Natural killer cell treated with Interleukin-12 subunit alpha and Interleukin-12 subunit beta and Interleukin-15 and Interleukin-18, amount 100 ng/mL, for 72 hours (primary cell): ENCODE data around the gene DTX1. TPM values are rescaled to one million over a fixed set of nuclear protein-coding genes. Genes with fewer than 3 reads are reported as not detected.
A peak's percentile ranks its signal among the peaks of the same experiment; 100 is the strongest.

ENCODE experiments used
- ATAC-seq, 2 donors: fragments of 150-1000 bp; cut with Tn5 transposase in 1 of 2; sonication (Bioruptor Pico), chemical (Tn5 transposase) in 1 of 2; 2 replicates each; pipeline ENCODE4 v1.10.0; 2021
- DNase-seq: peaks from one replicate; pipeline ENCODE4 v3.0.0; 2022; ENCODE audit warnings: low spot score
- H3K27ac Mint-ChIP-seq, 2 donors: 1 replicate in 1 of 2; 2 replicates in 1 of 2; pipeline ENCODE4 v1.8.0; 2022; ENCODE audit warnings: mixed read lengths in 2 of 2, mild to moderate bottlenecking in 1 of 2, moderate library complexity in 1 of 2
- H3K27me3 Mint-ChIP-seq, 2 donors: 1 replicate in 1 of 2; 2 replicates in 1 of 2; pipeline ENCODE4 v1.8.0; 2022; ENCODE audit warnings: mixed read lengths in 2 of 2
- H3K36me3 Mint-ChIP-seq: one replicate; pipeline ENCODE4 v1.8.0; 2022; ENCODE audit warnings: mixed read lengths
- H3K4me1 Mint-ChIP-seq, 2 donors: 1 replicate in 1 of 2; 2 replicates in 1 of 2; pipeline ENCODE4 v1.8.0; 2022; ENCODE audit warnings: low read depth in 2 of 2, mixed read lengths in 2 of 2, mild to moderate bottlenecking in 1 of 2
- H3K4me3 Mint-ChIP-seq: one replicate; pipeline ENCODE4 v1.8.0; 2022; ENCODE audit warnings: mixed read lengths
- H3K9me3 Mint-ChIP-seq: 2 replicates; pipeline ENCODE4 v1.8.0; 2022; ENCODE audit warnings: mixed read lengths
- total RNA-seq, 2 donors: library from RNA; stranded (reverse); gene quantifications; one replicate each; pipeline ENCODE4 v1.2.3, GENCODE V29; 2022

DTX1 gene
- total RNA-seq: 1 to 10 TPM in 1 of 2 donors, not detected in 1; 1.2 TPM

- peaks cover 0 to 8% of the 10 kb centered on the region in 2 donors for H3K27me3 Mint-ChIP-seq
- no peaks in the 10 kb centered on the region for H3K9me3 Mint-ChIP-seq
- H3K4me3 Mint-ChIP-seq: peak within 1 kb of the TSS; percentile 14
- DNase-seq: peak; percentile 58
- H3K4me1 Mint-ChIP-seq: no peaks in the 10 kb centered on the region
- H3K27ac Mint-ChIP-seq: no peak within 1 kb of the TSS
- no peaks in the 10 kb centered on the region for H3K36me3 Mint-ChIP-seq
- no peak for ATAC-seq
Measured at GRCh38 chr12:113056631-113057488, at the start of gene DTX1. Gene DTX1 (plus strand): TSS chr12:113056730. CDS start chr12:113058193, 1,463 bp downstream.

GRCh38 chr12:113007166-113007565, 49.4 kb upstream of the DTX1 start:
- peaks cover 42% of the 10 kb centered on the region for H3K36me3 Mint-ChIP-seq
- H3K27ac Mint-ChIP-seq: no peak overlapping the region
- no peaks in the 10 kb centered on the region for H3K27me3 Mint-ChIP-seq
- no peak for DNase-seq
- no peaks in the 10 kb centered on the region for H3K4me1 Mint-ChIP-seq
- no peak overlapping the region for H3K4me3 Mint-ChIP-seq
- peaks cover 6% of the 10 kb centered on the region for H3K9me3 Mint-ChIP-seq
- ATAC-seq: no peak

- Mint-ChIP-seq H3K4me1 (peaks cover 0 to 2% of the 10 kb centered on the region in 2 donors), H3K4me3 (no peak overlapping the region), H3K27me3 (peaks cover 0 to 3% of the 10 kb centered on the region in 2 donors), H3K27ac (peak overlapping the region in 1 of 2 donors; percentile 9), H3K36me3 (peaks cover 35% of the 10 kb centered on the region), H3K9me3 (peaks cover 6% of the 10 kb centered on the region)
- no peak for ATAC-seq
- no peak for DNase-seq
Measured at GRCh38 chr12:113010701-113011100, 45.8 kb upstream of the DTX1 start.

GRCh38 chr12:113014565-113014964, 42.0 kb upstream of the DTX1 start:
- Mint-ChIP-seq H3K9me3 (peaks cover 6% of the 10 kb centered on the region), H3K36me3 (peaks cover 23% of the 10 kb centered on the region), H3K4me1 (peaks cover 0 to 2% of the 10 kb centered on the region in 2 donors), H3K27me3 (peaks cover 0 to 3% of the 10 kb centered on the region in 2 donors), H3K4me3 (no peak overlapping the region), H3K27ac (no peak overlapping the region)
- DNase-seq: no peak
- ATAC-seq: no peak

DNA sequence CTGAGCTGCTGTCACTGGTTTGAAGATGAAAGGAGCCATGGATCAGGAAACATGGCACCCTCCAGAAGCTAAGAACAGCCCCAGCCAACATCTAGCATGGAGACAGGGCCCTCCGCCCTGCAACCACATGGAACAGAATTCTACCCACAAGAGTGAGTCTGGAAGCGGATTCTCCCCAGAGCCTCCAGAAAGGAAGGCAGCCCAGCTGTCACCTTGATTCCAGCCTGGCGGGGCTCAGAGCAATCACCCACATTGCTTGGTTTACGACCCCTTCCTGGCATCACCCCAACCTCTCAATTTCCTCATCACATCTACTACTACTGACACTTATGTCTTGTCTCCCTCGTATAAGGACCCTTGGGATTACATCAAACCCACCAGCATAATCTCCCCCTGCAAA, 39.7 kb upstream of the DTX1 start:
- Mint-ChIP-seq H3K9me3 (no peaks in the 10 kb centered on the region), H3K36me3 (peaks cover 3% of the 10 kb centered on the region), H3K27ac (no peak overlapping the region), H3K4me3 (no peak overlapping the region), H3K27me3 (peaks cover 0 to 13% of the 10 kb centered on the region in 2 donors), H3K4me1 (peaks cover 0 to 2% of the 10 kb centered on the region in 2 donors)
- DNase-seq (no peak), ATAC-seq (no peak)

- Mint-ChIP-seq H3K36me3 (no peaks in the 10 kb centered on the region), H3K27ac (no peak overlapping the region), H3K4me1 (peaks cover 7% of the 10 kb centered on the region in 2 donors), H3K4me3 (no peak overlapping the region), H3K27me3 (peaks cover 0 to 13% of the 10 kb centered on the region in 2 donors), H3K9me3 (no peaks in the 10 kb centered on the region)
- ATAC-seq (no peak), DNase-seq (no peak)
Measured at GRCh38 chr12:113019025-113019424, 37.5 kb upstream of the DTX1 start.

DNA sequence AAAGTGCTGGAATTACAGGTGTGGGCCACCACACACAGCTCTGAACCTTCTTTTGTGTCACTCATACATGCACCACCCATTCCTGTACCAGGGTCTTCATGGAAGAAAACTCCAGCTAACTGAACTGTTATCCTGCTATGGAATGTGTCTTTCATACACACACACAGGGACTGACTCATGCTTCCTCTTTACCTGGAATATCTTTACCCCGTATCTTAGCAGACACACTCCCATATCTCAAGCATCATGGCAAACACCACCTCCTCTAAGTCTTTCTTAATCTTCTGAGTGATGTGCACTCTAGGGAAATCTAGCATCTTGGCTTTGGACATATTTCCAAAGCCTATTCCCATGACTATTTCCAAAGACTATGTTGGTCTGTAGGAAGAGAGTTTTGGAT, 35.0 kb upstream of the DTX1 start:
- H3K9me3 Mint-ChIP-seq: no peaks in the 10 kb centered on the region
- H3K4me1 Mint-ChIP-seq: peaks cover 5 to 7% of the 10 kb centered on the region in 2 donors
- H3K36me3 Mint-ChIP-seq: no peaks in the 10 kb centered on the region
- ATAC-seq: no peak
- peaks cover 0 to 10% of the 10 kb centered on the region in 2 donors for H3K27me3 Mint-ChIP-seq
- DNase-seq: no peak
- H3K4me3 Mint-ChIP-seq: no peak overlapping the region
- H3K27ac Mint-ChIP-seq: no peak overlapping the region

- DNase-seq: no peak
- Mint-ChIP-seq H3K27me3 (peaks cover 2 to 10% of the 10 kb centered on the region in 2 donors), H3K27ac (peak overlapping the region in 1 of 2 donors; percentile 36), H3K4me3 (peak overlapping the region; percentile 16), H3K9me3 (no peaks in the 10 kb centered on the region), H3K36me3 (no peaks in the 10 kb centered on the region), H3K4me1 (peaks cover 5 to 7% of the 10 kb centered on the region in 2 donors)
- ATAC-seq: peak in 1 of 2 donors; percentile 66
Measured at GRCh38 chr12:113022563-113023297, 33.8 kb upstream of the DTX1 start.

- H3K27ac Mint-ChIP-seq: no peak overlapping the region
- DNase-seq (no peak), ATAC-seq (no peak)
- H3K4me1 Mint-ChIP-seq: peaks cover 4 to 7% of the 10 kb centered on the region in 2 donors
- no peak overlapping the region for H3K4me3 Mint-ChIP-seq
- H3K36me3 Mint-ChIP-seq: no peaks in the 10 kb centered on the region
- H3K9me3 Mint-ChIP-seq: no peaks in the 10 kb centered on the region
- H3K27me3 Mint-ChIP-seq: peaks cover 4 to 14% of the 10 kb centered on the region in 2 donors
Measured at GRCh38 chr12:113027726-113028125, 28.8 kb upstream of the DTX1 start.

- Mint-ChIP-seq H3K4me1 (peaks cover 0 to 4% of the 10 kb centered on the region in 2 donors), H3K27me3 (peaks cover 7 to 14% of the 10 kb centered on the region in 2 donors), H3K9me3 (no peaks in the 10 kb centered on the region), H3K27ac (no peak overlapping the region), H3K36me3 (no peaks in the 10 kb centered on the region), H3K4me3 (no peak overlapping the region)
- DNase-seq: no peak
- ATAC-seq: no peak
Measured at GRCh38 chr12:113030875-113031525, 25.5 kb upstream of the DTX1 start.

GRCh38 chr12:113039911-113040445, 16.6 kb upstream of the DTX1 start:
- Mint-ChIP-seq H3K4me3 (no peak overlapping the region), H3K36me3 (no peaks in the 10 kb centered on the region), H3K27ac (no peak overlapping the region), H3K27me3 (peaks cover 13 to 14% of the 10 kb centered on the region in 2 donors), H3K4me1 (no peaks in the 10 kb centered on the region), H3K9me3 (no peaks in the 10 kb centered on the region)
- DNase-seq: no peak
- ATAC-seq: no peak

GRCh38 chr12:113040722-113041171, 15.8 kb upstream of the DTX1 start:
- ATAC-seq: no peak
- peak; percentile 39 for DNase-seq
- Mint-ChIP-seq H3K27ac (no peak overlapping the region), H3K36me3 (no peaks in the 10 kb centered on the region), H3K4me1 (no peaks in the 10 kb centered on the region), H3K9me3 (no peaks in the 10 kb centered on the region), H3K4me3 (no peak overlapping the region), H3K27me3 (peaks cover 16 to 19% of the 10 kb centered on the region in 2 donors)

DNA sequence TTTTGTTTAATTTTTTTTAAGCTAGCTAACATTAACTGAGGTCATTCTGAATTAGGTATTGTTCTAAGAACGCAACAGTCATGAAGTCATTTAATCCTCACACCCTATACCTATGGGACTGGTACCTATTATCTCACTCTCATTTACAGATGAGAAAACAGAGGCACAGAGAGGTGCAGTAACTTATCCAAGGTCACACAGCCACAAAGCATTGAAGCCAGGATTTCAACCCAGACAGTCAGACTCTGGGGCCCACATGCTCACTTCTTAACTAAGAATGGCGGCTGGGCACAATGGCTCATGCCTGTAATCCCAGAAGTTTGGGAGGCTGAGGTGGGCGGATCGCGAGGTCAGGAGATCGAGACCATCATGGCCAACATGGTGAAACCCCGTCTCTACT, 15.0 kb upstream of the DTX1 start:
- no peak for ATAC-seq
- H3K4me3 Mint-ChIP-seq: no peak overlapping the region
- no peaks in the 10 kb centered on the region for H3K9me3 Mint-ChIP-seq
- no peak overlapping the region for H3K27ac Mint-ChIP-seq
- peaks cover 16 to 22% of the 10 kb centered on the region in 2 donors for H3K27me3 Mint-ChIP-seq
- no peaks in the 10 kb centered on the region for H3K4me1 Mint-ChIP-seq
- H3K36me3 Mint-ChIP-seq: no peaks in the 10 kb centered on the region
- peak; percentile 22 for DNase-seq
